GM10266 (cell line): ENCODE measurements around the gene ZNF202.
"Not testable (repeated sequence)": the region's sequence is repeated elsewhere in the genome, so short reads cannot be mapped to it uniquely, and the experiment has no call there.

Source experiments
- DNase-seq: peaks from one replicate; pipeline ENCODE4 v3.0.0; 2012; ENCODE audit errors: extremely low spot score
- TF ChIP-seq, protein P1 (sequence below): IDR thresholded peaks from 2 replicates; pipeline ENCODE4 v1.5.1; 2012; ENCODE audit warnings: mild to moderate bottlenecking, low read depth; ENCODE audit not compliant: control insufficient read depth, insufficient read depth; ENCODE audit errors: missing control alignments

Gene ZNF202

DNA sequence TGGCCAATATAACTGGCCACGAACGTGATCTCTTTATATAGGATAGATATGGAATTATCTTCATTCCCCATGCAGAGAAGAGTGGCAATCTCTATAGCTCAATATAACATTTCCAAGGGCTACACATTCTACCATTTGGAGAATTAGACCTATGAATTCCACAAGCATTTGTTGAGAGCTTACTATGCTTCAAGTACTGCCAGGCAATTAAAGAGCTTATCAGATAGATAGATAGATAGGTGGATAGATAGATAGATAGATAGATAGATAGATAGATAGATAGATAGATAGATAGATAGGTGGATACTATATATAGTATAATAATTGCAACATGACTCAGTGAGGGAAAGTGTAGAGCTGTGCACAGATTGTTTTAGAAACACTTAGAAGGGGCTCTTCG lies 14.4 kb upstream of the ZNF202 start:
- DNase-seq, result no peak
- TF ChIP-seq, protein P1, sequence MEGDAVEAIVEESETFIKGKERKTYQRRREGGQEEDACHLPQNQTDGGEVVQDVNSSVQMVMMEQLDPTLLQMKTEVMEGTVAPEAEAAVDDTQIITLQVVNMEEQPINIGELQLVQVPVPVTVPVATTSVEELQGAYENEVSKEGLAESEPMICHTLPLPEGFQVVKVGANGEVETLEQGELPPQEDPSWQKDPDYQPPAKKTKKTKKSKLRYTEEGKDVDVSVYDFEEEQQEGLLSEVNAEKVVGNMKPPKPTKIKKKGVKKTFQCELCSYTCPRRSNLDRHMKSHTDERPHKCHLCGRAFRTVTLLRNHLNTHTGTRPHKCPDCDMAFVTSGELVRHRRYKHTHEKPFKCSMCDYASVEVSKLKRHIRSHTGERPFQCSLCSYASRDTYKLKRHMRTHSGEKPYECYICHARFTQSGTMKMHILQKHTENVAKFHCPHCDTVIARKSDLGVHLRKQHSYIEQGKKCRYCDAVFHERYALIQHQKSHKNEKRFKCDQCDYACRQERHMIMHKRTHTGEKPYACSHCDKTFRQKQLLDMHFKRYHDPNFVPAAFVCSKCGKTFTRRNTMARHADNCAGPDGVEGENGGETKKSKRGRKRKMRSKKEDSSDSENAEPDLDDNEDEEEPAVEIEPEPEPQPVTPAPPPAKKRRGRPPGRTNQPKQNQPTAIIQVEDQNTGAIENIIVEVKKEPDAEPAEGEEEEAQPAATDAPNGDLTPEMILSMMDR, result no peak

DNA sequence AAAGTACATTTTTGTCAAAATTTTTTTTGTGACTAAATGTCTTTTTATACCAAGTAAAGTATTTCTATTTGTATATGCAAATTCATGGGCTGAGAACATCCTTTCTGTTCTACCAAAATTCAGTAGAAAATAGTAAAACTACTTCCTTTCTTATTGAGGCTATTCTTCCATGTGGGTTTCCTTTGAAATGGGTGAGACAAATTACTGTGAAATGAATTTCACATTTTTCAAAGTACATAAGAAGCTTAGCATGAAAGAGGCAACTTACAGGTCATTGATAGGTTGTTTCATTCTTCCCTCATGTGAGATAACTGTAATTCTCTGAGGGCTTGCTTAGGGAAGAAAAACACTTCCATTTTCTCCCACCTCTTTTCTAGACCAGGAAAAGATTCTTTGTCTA lies 13.9 kb upstream of the ZNF202 start:
- no peak for DNase-seq
- TF ChIP-seq, protein P1, result no peak

DNA sequence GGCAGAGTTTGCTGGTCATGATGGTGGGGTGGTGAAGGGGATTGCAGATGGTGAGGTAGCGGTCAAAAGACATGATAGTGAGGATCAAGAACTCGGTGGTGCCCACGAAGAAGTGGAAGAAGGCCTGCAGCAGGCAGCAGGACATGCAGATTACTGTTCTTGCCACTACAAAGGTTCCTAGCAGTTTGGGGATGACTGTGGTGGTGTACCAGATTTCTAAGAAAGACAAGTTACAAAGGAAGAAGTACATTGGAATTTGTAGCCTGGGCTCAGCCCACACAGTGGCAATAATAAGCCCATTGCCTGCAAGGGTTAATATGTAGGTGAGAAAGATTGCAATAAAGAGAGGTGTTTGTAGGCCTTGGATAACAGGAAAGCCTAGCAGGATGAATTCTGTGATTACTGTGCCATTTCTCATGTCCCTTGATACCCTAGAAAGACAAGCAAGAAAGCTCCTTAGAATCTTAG lies 12.7 kb upstream of the ZNF202 start, which contains the start of gene OR6X1:
Gene OR6X1, minus strand, starts transcription at position 418 of the 468 bp plus-strand sequence. Its CDS starts 0 bp downstream, at position 418.
- TF ChIP-seq, protein P1, result no peak
- DNase-seq, result no peak

DNA sequence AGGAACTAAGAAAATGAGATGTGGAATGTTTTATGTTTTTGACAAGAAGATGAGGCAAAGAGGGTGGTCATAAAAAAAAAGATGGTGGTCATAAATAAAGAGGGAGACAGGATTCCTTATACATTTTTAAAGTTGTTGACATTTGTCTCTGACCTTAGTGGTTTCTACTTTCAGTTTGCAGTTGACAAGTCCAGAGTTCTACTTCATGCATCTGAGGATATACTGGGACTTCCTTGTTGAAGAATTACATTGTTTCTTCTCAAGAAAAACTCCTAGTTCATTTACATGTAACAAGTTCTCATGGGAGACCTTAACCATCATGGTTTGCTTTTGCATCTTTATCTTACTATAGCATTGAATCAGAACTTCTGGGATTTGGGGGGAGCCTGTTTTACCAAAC lies 11.7 kb upstream of the ZNF202 start:
- no peak for DNase-seq
- TF ChIP-seq, protein P1, result no peak

DNA sequence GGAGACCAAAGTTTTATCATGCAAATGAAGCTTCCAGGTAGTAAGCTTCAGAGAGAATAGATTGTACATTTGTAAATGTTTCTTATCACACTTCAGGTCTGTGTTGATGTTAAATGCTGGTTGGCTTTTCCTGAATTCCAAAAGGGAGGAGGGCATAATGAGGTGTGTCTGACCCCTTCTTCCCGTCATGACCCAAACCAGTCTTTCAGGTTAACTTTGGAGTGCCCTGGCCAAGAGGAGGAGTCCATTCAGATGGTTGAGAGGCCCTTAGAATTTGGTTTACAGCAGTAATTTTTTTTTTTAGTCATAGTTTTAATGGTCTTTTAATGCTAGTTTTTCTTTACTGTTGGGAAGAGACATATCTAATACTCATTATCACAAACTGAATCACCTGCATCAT lies 10.3 kb upstream of the ZNF202 start:
- TF ChIP-seq, protein P1, result no peak
- no peak for DNase-seq

DNA sequence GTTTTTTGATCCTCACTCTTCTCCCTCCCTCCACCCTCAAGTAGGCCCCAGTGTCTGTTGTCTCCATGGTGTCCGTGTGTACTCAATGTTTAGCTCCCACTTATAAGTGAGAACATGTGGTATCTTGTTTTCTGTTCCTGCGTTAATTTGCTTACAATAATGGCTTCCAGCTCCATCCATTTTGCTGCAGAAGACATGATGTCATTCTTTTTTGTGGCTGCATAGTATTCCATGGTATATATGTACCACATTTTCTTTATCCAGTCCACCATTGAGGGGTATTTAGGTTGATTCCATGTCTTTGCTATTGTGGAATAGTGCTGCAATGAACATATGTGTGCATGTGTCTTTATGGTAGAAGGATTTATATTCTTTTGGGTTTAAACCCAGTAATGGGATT lies 6.9 kb upstream of the ZNF202 start:
- DNase-seq, result not testable (repeated sequence)

DNA sequence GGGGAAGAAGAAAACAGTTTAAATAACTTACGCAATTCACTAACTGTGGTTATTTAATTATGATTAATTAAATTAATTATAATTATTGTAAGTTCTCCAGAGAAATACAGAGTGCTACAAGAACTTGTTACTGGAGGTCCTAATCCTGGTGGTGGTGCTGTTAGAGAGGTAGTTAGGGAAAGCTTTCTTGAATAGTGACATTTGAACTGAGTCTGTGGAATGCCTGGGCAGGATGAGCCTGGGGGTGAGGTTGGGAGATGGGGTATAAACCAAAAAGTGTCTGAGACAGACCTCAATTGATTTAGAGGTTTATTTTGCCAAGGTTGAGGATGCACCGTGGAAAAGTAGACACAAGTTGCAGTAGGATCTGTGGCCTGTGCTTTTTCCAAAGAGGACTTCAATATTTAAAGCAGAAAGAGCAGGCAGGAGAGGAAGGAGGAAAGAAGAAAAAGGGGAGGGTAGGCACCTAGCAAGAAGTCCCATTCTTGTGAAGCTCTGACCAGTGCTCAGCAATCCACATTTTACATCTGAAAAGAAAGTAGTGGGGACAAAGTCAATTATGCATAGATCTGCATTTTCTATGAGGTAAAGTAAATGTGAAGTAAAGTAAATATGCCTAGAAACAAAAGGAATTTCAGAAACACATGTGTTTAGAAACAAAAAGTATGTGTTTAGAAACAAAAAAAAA lies 4.4 kb upstream of the ZNF202 start:
- TF ChIP-seq, protein P1, result no peak
- DNase-seq, result no peak
